AG10803 (cell line): ENCODE data around the gene HHATL.

Experiments
- DNase-seq: peaks from one replicate; pipeline ENCODE4 v3.0.0; 2010; ENCODE audit warnings: low read depth
- H3K4me3 ChIP-seq: 2 replicates; pipeline ENCODE4 v1.5.1; 2011; ENCODE audit warnings: mild to moderate bottlenecking, low read length, control low read depth
- TF ChIP-seq, protein P1 (sequence below): conservative IDR thresholded peaks from 2 replicates; pipeline ENCODE4 v1.5.1; 2011; ENCODE audit warnings: mild to moderate bottlenecking, low read length, control low read depth, inconsistent platforms

HHATL gene

DNA sequence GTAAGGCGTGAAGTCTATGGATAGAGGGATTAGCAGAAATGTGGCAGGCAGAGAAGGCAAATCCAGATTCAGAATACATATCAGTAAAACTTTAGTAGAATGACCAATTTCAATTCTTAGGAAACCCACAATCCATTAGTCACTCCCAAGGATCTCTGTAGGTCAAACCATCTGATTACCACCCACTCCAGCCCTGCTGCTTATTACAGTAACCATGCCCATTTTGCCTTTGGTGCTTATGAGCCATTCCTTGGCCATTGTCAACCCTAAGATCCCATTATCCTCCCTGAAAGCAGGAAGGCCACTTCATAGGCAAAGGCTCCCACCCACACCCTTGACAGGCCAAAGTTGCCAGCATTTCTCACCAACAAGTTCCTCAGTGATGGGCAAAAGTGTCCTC, 22.3 kb downstream of the HHATL start:
- TF ChIP-seq, protein P1, sequence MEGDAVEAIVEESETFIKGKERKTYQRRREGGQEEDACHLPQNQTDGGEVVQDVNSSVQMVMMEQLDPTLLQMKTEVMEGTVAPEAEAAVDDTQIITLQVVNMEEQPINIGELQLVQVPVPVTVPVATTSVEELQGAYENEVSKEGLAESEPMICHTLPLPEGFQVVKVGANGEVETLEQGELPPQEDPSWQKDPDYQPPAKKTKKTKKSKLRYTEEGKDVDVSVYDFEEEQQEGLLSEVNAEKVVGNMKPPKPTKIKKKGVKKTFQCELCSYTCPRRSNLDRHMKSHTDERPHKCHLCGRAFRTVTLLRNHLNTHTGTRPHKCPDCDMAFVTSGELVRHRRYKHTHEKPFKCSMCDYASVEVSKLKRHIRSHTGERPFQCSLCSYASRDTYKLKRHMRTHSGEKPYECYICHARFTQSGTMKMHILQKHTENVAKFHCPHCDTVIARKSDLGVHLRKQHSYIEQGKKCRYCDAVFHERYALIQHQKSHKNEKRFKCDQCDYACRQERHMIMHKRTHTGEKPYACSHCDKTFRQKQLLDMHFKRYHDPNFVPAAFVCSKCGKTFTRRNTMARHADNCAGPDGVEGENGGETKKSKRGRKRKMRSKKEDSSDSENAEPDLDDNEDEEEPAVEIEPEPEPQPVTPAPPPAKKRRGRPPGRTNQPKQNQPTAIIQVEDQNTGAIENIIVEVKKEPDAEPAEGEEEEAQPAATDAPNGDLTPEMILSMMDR, result no peak

DNA sequence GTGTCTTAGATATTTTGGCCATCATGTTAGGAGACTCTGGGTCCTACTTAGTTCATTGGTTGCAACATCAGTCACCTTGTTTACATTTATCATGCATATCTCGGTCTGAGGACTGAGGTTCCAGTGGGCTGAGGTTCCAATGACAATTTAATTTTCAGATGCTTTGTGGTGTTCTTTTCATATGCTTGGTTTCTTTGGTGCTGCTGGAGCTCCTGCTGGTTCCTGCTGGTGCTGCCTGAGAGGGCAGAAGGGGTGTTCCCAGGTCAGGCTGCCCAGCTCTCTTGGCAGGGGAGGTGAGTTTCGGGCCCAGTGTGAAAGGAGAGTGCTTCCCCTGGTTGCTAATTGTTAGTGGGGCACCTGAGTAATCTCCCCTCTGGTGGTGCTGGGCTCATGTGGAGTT, 24.2 kb downstream of the HHATL start:
- H3K4me3 ChIP-seq, result no peak overlapping the region
- TF ChIP-seq, protein P1, result no peak
- DNase-seq, result no peak

More for the DNA sequence above, 22.3 kb downstream of the HHATL start:
- peak; percentile 27 for DNase-seq
- H3K4me3 ChIP-seq, result no peak overlapping the region

DNA sequence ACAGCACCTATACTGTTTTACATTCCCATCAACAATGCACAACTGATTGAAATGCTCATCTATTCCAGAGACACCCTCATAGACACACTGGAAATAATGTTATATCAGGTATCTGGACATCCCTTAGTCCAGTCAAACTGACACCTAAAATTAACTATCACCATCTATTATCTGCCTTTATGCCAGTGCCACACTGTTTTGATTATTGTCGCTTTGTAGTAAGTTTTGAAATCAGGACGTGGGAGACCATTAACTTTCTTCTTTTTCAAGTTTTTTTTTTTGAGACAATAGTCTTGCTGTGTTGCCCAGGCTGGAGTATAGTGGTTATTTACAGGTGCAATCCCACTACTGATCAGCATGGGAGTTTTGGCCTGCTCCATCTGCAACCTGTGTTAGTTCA, 26.7 kb downstream of the HHATL start:
- DNase-seq, result no peak
- no peak overlapping the region for H3K4me3 ChIP-seq
- TF ChIP-seq, protein P1, result no peak

DNA sequence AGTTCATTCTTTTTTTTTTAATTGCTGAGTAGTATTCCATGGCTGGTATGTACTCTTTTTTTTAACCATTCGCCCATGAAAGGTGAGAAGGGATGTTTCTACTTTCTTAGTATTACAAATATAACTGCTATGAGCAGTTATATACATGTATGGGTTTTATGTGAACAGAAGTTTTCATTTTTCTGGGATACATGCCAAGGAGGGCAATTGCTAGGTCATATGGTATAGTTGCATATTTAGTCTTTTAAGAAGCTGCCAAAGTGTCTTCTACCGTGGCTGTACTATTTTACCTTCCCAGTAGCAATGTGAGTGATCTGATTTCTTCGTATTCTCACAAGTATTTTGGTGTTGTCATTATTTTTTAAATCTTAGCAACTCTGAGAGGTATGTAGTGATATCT, 28.5 kb downstream of the HHATL start:
- TF ChIP-seq, protein P1, result no peak
- no peak for DNase-seq
- no peak overlapping the region for H3K4me3 ChIP-seq

DNA sequence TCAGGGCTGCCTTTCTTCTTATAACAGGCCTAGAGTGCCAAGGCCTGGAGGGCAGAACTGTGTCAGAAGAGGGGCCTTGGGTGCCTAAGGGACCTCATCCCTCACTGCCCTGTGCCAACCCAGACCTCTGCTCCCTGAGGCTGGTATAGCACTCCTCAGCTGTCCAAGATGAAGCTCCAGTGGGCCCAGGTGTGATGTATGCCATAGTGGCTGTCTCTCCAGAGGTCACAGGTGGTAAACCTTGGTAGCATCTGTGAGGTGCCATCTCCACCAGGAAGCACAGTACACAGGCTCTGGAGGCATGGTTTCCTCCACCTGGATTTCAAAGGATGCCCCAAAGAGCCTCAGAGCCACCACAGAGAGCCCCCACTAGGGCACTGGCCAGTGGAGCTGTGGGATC, 29.5 kb downstream of the HHATL start:
- DNase-seq, result no peak
- TF ChIP-seq, protein P1, result no peak

DNA sequence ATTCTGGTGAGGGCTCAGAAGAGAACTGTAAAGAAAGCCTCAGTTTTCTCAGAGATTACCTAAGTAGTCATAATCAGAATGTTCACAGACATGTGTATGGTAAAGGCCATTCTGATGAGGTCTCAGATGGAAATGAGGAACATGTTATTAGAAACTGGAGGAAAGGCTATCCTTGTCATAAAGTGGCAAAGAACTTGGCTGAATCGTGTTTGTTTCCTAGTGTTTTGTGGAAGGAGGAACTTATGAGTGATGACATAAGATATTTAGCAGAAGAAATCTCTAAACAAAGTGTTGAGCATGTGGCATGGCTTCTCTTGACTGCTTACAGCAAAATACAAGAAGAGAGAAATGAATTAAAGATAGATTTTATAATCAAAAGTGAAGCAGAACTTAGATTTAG, 30.1 kb downstream of the HHATL start:
- no peak overlapping the region for H3K4me3 ChIP-seq
- TF ChIP-seq, protein P1, result no peak
- DNase-seq, result no peak

More for the DNA sequence above, 29.5 kb downstream of the HHATL start:
- H3K4me3 ChIP-seq, result no peak overlapping the region

DNA sequence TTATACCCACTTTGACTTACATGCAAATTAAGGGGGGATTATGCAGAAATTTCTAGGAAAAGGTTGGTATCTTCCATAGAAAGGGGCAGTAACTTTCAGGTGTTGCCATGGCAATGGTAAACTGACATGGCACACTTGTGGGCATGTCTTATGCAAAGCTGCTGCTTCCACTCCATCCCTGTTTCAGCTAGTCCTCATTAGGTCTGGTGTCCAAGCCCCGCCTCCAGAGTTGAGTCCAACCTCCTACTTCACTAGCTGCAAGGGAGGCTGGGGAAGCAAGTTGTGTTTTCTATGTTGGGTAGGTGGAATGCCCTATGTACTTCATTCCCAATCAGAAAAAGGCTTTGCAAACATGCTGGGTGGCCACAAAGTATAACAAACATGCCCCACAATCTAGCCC, 31.9 kb downstream of the HHATL start:
- no peak for DNase-seq
- TF ChIP-seq, protein P1, result no peak
- no peak overlapping the region for H3K4me3 ChIP-seq
